C4-2B (cell line): ENCODE results near the gene MESP1.

Experiments used
- ZFX ChIP-seq: fragments of 450-650 bp; IDR thresholded peaks from 2 replicates; pipeline ENCODE4 v1.6.1; 2017
- TF ChIP-seq, protein P1 (sequence below): fragments of 450-650 bp; conservative IDR thresholded peaks from 2 replicates; pipeline ENCODE4 v1.5.1; 2017; ENCODE audit warnings: mild to moderate bottlenecking

DNA sequence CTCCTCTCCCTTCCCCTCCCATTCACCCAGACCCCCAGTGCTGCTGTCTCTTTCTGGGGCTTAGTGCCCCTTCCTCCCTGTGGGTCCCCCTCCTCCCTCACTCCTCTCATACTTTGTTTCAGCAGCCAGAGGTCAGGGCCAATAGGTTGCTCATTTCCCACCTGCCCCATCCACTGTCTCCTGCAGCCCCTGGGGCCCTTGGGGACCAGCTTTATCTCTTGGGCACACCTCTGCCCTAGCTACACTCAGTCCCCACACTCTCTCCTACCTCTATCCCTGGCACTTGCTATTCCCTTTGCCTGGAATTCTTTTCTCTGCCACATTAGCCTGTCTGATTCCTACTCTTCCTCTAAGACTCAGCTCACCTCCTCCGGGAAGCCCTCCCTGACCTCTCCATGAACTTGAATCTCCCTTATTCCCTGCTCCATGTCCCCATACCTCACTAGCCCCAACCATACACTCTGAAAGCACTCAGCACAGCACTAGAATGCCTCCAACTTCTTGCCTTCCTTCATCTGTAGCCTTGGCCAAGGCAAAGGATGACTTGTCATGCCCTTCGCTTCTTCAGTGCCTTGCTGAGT lies 49.0 kb upstream of the MESP1 start:
- TF ChIP-seq, protein P1, sequence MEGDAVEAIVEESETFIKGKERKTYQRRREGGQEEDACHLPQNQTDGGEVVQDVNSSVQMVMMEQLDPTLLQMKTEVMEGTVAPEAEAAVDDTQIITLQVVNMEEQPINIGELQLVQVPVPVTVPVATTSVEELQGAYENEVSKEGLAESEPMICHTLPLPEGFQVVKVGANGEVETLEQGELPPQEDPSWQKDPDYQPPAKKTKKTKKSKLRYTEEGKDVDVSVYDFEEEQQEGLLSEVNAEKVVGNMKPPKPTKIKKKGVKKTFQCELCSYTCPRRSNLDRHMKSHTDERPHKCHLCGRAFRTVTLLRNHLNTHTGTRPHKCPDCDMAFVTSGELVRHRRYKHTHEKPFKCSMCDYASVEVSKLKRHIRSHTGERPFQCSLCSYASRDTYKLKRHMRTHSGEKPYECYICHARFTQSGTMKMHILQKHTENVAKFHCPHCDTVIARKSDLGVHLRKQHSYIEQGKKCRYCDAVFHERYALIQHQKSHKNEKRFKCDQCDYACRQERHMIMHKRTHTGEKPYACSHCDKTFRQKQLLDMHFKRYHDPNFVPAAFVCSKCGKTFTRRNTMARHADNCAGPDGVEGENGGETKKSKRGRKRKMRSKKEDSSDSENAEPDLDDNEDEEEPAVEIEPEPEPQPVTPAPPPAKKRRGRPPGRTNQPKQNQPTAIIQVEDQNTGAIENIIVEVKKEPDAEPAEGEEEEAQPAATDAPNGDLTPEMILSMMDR = no peak
- TF ChIP-seq ZFX = no peak
